Mucosa of descending colon (tissue), 3 donors: ENCODE results near the gene ROGDI. TPM values are rescaled to one million over a fixed set of nuclear protein-coding genes. Genes with fewer than 3 reads are reported as not detected.

ENCODE experiments used
- ATAC-seq: fragments of 200-7000 bp; cut with Tn5 transposase; one replicate; pipeline ENCODE4 v1.9.1; 2020; ENCODE audit warnings: mild to moderate bottlenecking, moderate library complexity
- DNase-seq, 3 donors: peaks; one replicate each; pipeline ENCODE4 v3.0.0-alpha.2; 2020
- H3K36me3 ChIP-seq: fragments of 200-600 bp; one replicate; pipeline ENCODE4 v1.8.0; 2021; ENCODE audit warnings: low read depth, mild to moderate bottlenecking
- H3K4me1 ChIP-seq: fragments of 200-600 bp; one replicate; pipeline ENCODE4 v1.8.0; 2021; ENCODE audit warnings: low read depth, mild to moderate bottlenecking
- H3K4me3 ChIP-seq: fragments of 200-600 bp; one replicate; pipeline ENCODE4 v1.8.0; 2021; ENCODE audit warnings: mild to moderate bottlenecking
- H3K9me3 ChIP-seq: fragments of 200-600 bp; one replicate; pipeline ENCODE4 v1.8.0; 2021; ENCODE audit warnings: mild to moderate bottlenecking
- CTCF ChIP-seq: fragments of 200-600 bp; IDR thresholded peaks from one replicate; pipeline ENCODE4 v1.8.0; 2022; ENCODE audit warnings: antibody characterized with exemption, mild to moderate bottlenecking
- intact Hi-C, 2 donors: fragments of 100-400 bp; cut with DNase I in 1 of 2; cut with micrococcal nuclease in 1 of 2; formaldehyde crosslinking; loops; one replicate each; pipeline versions ENCODE4 v1.11.0 to v1.11.1; 2022; cut with DNase I, micrococcal nuclease
- total RNA-seq, 3 donors: library from RNA; stranded (reverse); fragmentation: NEBNext Ultra II Directional in 2 of 3; extraction: Animal tissue kit (Norgen Biotek cat#: 25700) in 2 of 3; gene quantifications; one replicate each; pipeline versions ENCODE4 v1.2.1 to v1.2.4, GENCODE V29; 2021 to 2023
- donor health status: DM: no; HTN: no; CAD: no; lungs with moderate emphysema.
- donor health status: DM: no; HTN: no; CAD: no.
- donor health status: DM: no; HTN: yes; CAD: no.

Gene ROGDI
- total RNA-seq, 3 donors from 2014 or later: 18.5 to 40.6 (median 31.7) TPM

- DNase-seq: no peak
- no peak for TF ChIP-seq CTCF
- Histone ChIP-seq H3K9me3 (no peaks in the 10 kb centered on the region), H3K4me3 (no peak overlapping the region), H3K36me3 (no peaks in the 10 kb centered on the region), H3K4me1 (no peaks in the 10 kb centered on the region)
- no peak for ATAC-seq
- intact Hi-C loops: no loop called here
These were observed 27.4 kb downstream of the ROGDI start for GRCh38 chr16:4775005-4775404.

- DNase-seq: no peak
- H3K4me3 ChIP-seq: no peak overlapping the region
- no peak for ATAC-seq
- peaks cover 8% of the 10 kb centered on the region for H3K4me1 ChIP-seq
- TF ChIP-seq CTCF: no peak
- intact Hi-C loops: no loop called here
- no peaks in the 10 kb centered on the region for H3K36me3 ChIP-seq
- no peaks in the 10 kb centered on the region for H3K9me3 ChIP-seq
These were observed 30.1 kb downstream of the ROGDI start for GRCh38 chr16:4772351-4772750.

GRCh38 chr16:4771646-4772045, 30.8 kb downstream of the ROGDI start:
- intact Hi-C loops: no loop called here
- Histone ChIP-seq H3K36me3 (no peaks in the 10 kb centered on the region), H3K4me1 (peaks cover 9% of the 10 kb centered on the region), H3K4me3 (no peak overlapping the region), H3K9me3 (no peaks in the 10 kb centered on the region)
- no peak for TF ChIP-seq CTCF
- ATAC-seq (no peak), DNase-seq (no peak)

GRCh38 chr16:4769306-4769638, 33.2 kb downstream of the ROGDI start:
- no peaks in the 10 kb centered on the region for H3K36me3 ChIP-seq
- no peak for TF ChIP-seq CTCF
- peaks cover 21% of the 10 kb centered on the region for H3K4me1 ChIP-seq
- DNase-seq (peak in 1 of 3 donors; percentile 26), ATAC-seq (no peak)
- intact Hi-C loops: no loop called here
- H3K4me3 ChIP-seq: peak overlapping the region; percentile 18
- H3K9me3 ChIP-seq: no peaks in the 10 kb centered on the region

- DNase-seq (peak; percentile 98 to 99 (median 99)), ATAC-seq (peak; percentile 92)
- no peaks in the 10 kb centered on the region for H3K9me3 ChIP-seq
- intact Hi-C loops: no loop called here
- TF ChIP-seq CTCF: no peak
- no peaks in the 10 kb centered on the region for H3K36me3 ChIP-seq
- peaks cover 21% of the 10 kb centered on the region for H3K4me1 ChIP-seq
- H3K4me3 ChIP-seq: peak overlapping the region; percentile 18
These were observed 33.7 kb downstream of the ROGDI start for GRCh38 chr16:4768549-4769305.
